Immature natural killer cell (primary cell): ENCODE data around the gene AMH. TPM values are rescaled to one million over a fixed set of nuclear protein-coding genes. Genes with fewer than 3 reads are reported as not detected.

ENCODE experiments used
- polyA plus RNA-seq, 3 donors: library from polyadenylated mRNA; unstranded; fragments of 300-500 nt; fragmentation: Illumina TruSeq; gene quantifications; one replicate each; pipeline ENCODE4 v1.2.3, GENCODE V29; 2021

AMH gene
- polyA plus RNA-seq, 3 donors from 2014 or later: not detected

Other genes starting within 250 kb of the AMH start
- gene BTBD2, start 233.6 kb upstream of the AMH start, polyA plus RNA-seq: 1 to 10 TPM; 2.6 to 4.4 (median 3.6) TPM
- 10 to 100 TPM; 22.7 to 39.2 (median 23.9) TPM for gene MKNK2, start 198.1 kb upstream of the AMH start, polyA plus RNA-seq
- 100 to 1,000 TPM in 1 of 3 donors, 10 to 100 TPM in 2; 39.4 to 160 (median 42.2) TPM for gene MOB3A, start 153.0 kb upstream of the AMH start, polyA plus RNA-seq
- gene IZUMO4, start 152.4 kb upstream of the AMH start, polyA plus RNA-seq: under 1 TPM in 1 of 3 donors, not detected in 2; 0.42 TPM
- 10 to 100 TPM; 11.7 to 44.5 (median 17.9) TPM for gene AP3D1, start 97.8 kb upstream of the AMH start, polyA plus RNA-seq
- 1 to 10 TPM in 1 of 3 donors, under 1 TPM in 2; 0.25 to 1.7 (median 0.31) TPM for gene DOT1L, start 85.4 kb upstream of the AMH start, polyA plus RNA-seq
- 100 to 1,000 TPM; 115 to 148 (median 117) TPM for gene PLEKHJ1, start 13.0 kb upstream of the AMH start, polyA plus RNA-seq
- gene SF3A2, start 12.5 kb upstream of the AMH start, polyA plus RNA-seq: 10 to 100 TPM in 2 of 3 donors, 1 to 10 TPM in 1; 6.2 to 40.9 (median 11.1) TPM
- gene JSRP1, start 7.1 kb downstream of the AMH start, polyA plus RNA-seq: under 1 TPM in 1 of 3 donors, not detected in 2; 0.94 TPM
- 10 to 100 TPM in 1 of 3 donors, 1 to 10 TPM in 1, under 1 TPM in 1; 0.96 to 10.8 (median 2.5) TPM for gene PEAK3, start 32.9 kb downstream of the AMH start, polyA plus RNA-seq
- gene LINGO3, start 58.8 kb downstream of the AMH start, polyA plus RNA-seq: 10 to 100 TPM in 1 of 3 donors, 1 to 10 TPM in 2; 2.7 to 13.2 (median 2.7) TPM
- 100 to 1,000 TPM; 163 to 285 (median 170) TPM for gene LSM7, start 79.3 kb downstream of the AMH start, polyA plus RNA-seq
- gene SPPL2B, start 79.4 kb downstream of the AMH start, polyA plus RNA-seq: 10 to 100 TPM in 2 of 3 donors, 1 to 10 TPM in 1; 6.9 to 16.4 (median 12.5) TPM
- gene TMPRSS9, start 110.9 kb downstream of the AMH start, polyA plus RNA-seq: not detected
- 10 to 100 TPM; 74.3 to 99.6 (median 84.9) TPM for gene TIMM13, start 178.3 kb downstream of the AMH start, polyA plus RNA-seq
- 1 to 10 TPM; 4.6 to 8.4 (median 5.0) TPM for gene LMNB2, start 207.6 kb downstream of the AMH start, polyA plus RNA-seq
- 100 to 1,000 TPM in 1 of 3 donors, 10 to 100 TPM in 2; 68.0 to 105 (median 72.9) TPM for gene GADD45B, start 226.8 kb downstream of the AMH start, polyA plus RNA-seq